SK-N-SH treated with all-trans-retinoic acid at 6 μM for 48 hours (cell line): ENCODE data around the gene DDTL.
"Not testable (repeated sequence)": the region's sequence is repeated elsewhere in the genome, so short reads cannot be mapped to it uniquely, and the experiment has no call there.

ENCODE experiments used
- ATAC-seq: fragments of 200-7000 bp; cut with Tn5 transposase; 3 replicates; pipeline ENCODE4 v1.9.1; 2020; ENCODE audit warnings: mild to moderate bottlenecking, moderate library complexity
- ARNTL ChIP-seq: fragments of 450-650 bp; formaldehyde crosslinking; IDR thresholded peaks from 2 replicates; pipeline ENCODE4 v1.5.0; 2020; ENCODE audit warnings: low read depth, mild to moderate bottlenecking, moderate library complexity, borderline replicate concordance
- BACH2 ChIP-seq: fragments of 250-450 bp; sonication (Bioruptor Pico); IDR thresholded peaks from 2 replicates; pipeline ENCODE4 v1.9.0; 2021; ENCODE audit warnings: mild to moderate bottlenecking, borderline replicate concordance
- CSDC2 ChIP-seq: fragments of 250-450 bp; sonication (Bioruptor Pico); IDR thresholded peaks from 2 replicates; pipeline ENCODE4 v1.5.0; 2020; ENCODE audit warnings: mild to moderate bottlenecking, moderate library complexity
- ESRRG ChIP-seq: fragments of 250-450 bp; sonication (Bioruptor Pico); IDR thresholded peaks from 2 replicates; pipeline ENCODE4 v1.6.1; 2021; ENCODE audit warnings: mild to moderate bottlenecking
- GLIS3 ChIP-seq: fragments of 250-450 bp; sonication (Bioruptor Pico); IDR thresholded peaks from 2 replicates; pipeline ENCODE4 v1.5.0; 2020; ENCODE audit warnings: mild to moderate bottlenecking, moderate library complexity
- ISL1 ChIP-seq: fragments of 250-450 bp; sonication (Bioruptor Pico); IDR thresholded peaks from 2 replicates; pipeline ENCODE4 v2.1.2; 2022; ENCODE audit warnings: mild to moderate bottlenecking, moderate library complexity
- PPARA ChIP-seq: fragments of 250-450 bp; sonication (Bioruptor Pico); IDR thresholded peaks from 2 replicates; pipeline ENCODE4 v1.5.0; 2020; ENCODE audit warnings: mild to moderate bottlenecking, borderline replicate concordance
- TCF4 ChIP-seq: fragments of 250-450 bp; sonication (Bioruptor Pico); IDR thresholded peaks from 2 replicates; pipeline ENCODE4 v1.8.0; 2021; ENCODE audit warnings: mild to moderate bottlenecking, moderate library complexity, borderline replicate concordance
- TOX ChIP-seq: fragments of 250-450 bp; sonication (Bioruptor Pico); IDR thresholded peaks from 2 replicates; pipeline ENCODE4 v1.8.0; 2021; ENCODE audit warnings: mild to moderate bottlenecking, moderate library complexity, borderline replicate concordance
- ZFP3 ChIP-seq: fragments of 250-450 bp; sonication (Bioruptor Pico); IDR thresholded peaks from 2 replicates; pipeline ENCODE4 v1.5.0; 2020; ENCODE audit warnings: mild to moderate bottlenecking, moderate library complexity
- ZNF70 ChIP-seq: fragments of 450-650 bp; formaldehyde crosslinking; IDR thresholded peaks from 2 replicates; pipeline ENCODE4 v1.5.0; 2020; ENCODE audit warnings: mild to moderate bottlenecking, moderate library complexity
- TF ChIP-seq, protein P1 (sequence below): fragments of 250-450 bp; sonication (Bioruptor Pico); IDR thresholded peaks from 2 replicates; pipeline ENCODE4 v1.8.0; 2021; ENCODE audit warnings: low read depth, mild to moderate bottlenecking, moderate library complexity, borderline replicate concordance
- TF ChIP-seq, protein P2 (sequence below): fragments of 250-450 bp; sonication (Bioruptor Pico); IDR thresholded peaks from 2 replicates; pipeline ENCODE4 v1.8.0; 2020; ENCODE audit warnings: mild to moderate bottlenecking, moderate library complexity, borderline replicate concordance

DDTL gene

DNA sequence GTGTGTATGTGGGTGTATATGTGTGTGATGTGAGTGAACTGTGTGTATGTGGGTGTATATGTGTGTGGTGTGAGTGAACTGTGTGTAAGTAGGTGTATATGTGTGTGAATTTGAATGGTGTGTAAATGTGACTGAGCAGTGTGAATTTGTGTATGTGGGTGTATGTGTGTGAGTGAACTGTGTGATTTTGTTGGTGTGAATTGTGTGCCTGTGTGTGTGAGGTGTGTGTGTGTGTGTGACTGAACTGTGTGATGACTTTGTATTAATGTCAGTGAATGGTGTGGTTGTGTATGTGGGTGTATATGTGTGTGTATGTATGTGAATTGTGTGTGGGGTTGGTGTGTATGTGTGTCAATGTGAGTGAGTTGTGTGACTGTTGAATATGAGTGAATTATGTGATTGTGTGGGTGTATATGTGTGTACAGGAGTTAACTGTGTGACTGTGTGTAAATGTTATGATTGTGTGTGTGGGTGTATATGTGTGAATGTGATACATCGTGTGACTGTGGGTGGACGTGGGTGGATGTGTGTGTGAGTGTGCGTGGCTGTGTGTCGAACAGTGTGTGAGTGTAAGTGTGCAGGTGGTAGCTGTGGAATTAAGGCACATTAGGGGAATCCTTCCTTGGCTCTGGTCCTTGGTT, 20.0 kb downstream of the DDTL start:
- ATAC-seq: not testable (repeated sequence)

DNA sequence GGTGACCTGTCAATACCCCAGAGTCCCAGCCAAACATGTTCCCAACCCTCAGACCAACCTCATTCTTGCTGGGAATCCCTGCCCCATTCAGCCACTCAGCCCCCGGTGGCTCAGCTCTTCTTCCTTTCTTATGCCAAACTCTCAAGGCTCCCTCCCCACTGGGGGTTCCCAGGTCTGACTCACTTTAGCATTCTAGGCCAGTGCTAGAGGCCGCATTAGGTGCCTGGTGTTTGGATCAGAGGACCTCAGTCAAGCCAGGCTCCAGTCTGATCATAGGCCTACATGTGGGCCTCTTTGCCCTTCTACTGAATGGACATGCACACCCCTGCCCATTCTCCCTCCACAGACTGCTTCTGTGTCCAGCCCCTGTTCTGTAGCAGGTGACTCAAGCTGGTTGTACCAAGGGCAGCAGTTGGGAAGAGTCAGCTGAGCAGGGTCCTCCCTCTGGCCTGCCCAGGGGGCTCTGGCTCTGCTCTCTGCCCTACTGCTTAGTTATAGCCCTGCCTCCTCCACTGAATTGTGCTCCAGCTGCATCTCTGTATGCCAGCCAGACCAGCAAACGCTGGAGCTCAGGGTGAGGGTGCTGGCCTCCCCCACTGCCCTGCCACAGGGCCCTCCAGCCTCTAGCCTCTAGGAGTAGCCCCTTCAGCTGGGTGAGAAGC, 23.0 kb downstream of the DDTL start:
- ATAC-seq: not testable (repeated sequence)

GRCh38 chr22:23993080-23993479, 26.4 kb downstream of the DDTL start:
- ATAC-seq: not testable (repeated sequence)

DNA sequence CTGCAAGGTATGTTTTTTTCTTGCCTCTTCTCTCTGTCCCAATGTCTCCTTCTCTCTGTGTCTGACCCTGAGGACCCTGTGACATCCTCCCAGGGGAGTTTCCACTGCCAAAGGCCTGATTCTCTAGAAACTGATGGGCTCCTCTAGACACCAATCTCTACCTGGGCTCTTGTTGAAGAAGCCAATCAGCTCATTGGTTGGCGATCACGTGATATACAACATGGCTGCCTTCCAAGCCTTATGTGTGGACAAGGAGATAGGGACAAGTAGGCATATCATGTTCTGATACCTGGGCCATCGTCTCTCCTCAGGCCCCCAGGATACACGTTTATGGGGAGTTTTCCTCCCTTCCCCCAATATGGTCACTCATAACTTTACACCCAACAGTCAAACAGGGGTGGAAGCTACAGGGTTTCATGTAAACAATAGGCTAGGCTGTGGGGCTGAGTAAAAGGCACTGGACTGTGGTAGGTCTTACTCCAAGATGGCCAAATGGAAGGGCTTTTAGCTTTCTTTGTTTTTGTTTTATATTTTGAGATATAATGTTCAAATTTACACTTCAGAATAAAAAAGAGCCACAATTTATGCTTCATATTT, 27.0 kb downstream of the DDTL start:
- not testable (repeated sequence) for ATAC-seq

GRCh38 chr22:23997092-23997491, 30.4 kb downstream of the DDTL start:
- TF ChIP-seq, protein P1, sequence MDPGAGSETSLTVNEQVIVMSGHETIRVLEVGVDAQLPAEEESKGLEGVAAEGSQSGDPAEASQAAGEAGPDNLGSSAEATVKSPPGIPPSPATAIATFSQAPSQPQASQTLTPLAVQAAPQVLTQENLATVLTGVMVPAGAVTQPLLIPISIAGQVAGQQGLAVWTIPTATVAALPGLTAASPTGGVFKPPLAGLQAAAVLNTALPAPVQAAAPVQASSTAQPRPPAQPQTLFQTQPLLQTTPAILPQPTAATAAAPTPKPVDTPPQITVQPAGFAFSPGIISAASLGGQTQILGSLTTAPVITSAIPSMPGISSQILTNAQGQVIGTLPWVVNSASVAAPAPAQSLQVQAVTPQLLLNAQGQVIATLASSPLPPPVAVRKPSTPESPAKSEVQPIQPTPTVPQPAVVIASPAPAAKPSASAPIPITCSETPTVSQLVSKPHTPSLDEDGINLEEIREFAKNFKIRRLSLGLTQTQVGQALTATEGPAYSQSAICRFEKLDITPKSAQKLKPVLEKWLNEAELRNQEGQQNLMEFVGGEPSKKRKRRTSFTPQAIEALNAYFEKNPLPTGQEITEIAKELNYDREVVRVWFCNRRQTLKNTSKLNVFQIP (CRISPR knock-in tag): no peak
- no peak for TF ChIP-seq ARNTL (CRISPR knock-in tag)
- no peak for TF ChIP-seq ZNF70
- no peak for TF ChIP-seq TOX (CRISPR knock-in tag)
- TF ChIP-seq TCF4 (CRISPR knock-in tag): no peak
- no peak for TF ChIP-seq PPARA (CRISPR knock-in tag)
- TF ChIP-seq, all 23 proteins: peak for 0
- no peak for ATAC-seq

DNA sequence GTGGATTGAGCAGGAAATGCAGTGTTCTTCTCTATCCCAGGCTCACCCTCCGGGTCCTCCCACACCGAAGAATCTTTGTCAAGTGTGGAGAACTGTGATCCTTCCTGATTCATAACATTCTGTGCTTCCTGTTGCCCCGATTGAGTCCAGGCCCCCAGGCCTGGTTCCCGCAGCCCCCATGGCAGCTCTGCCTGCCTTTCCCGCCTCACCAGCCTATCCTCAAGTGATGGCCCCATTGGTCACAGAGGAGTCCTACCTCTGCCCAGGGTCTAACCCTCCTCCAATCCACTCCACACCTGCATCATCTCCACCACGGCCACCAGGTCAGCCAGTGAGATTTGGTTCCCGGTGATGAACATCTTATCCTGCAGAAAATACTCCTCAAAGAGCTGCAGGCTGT, 33.1 kb downstream of the DDTL start:
- not testable (repeated sequence) for ATAC-seq

DNA sequence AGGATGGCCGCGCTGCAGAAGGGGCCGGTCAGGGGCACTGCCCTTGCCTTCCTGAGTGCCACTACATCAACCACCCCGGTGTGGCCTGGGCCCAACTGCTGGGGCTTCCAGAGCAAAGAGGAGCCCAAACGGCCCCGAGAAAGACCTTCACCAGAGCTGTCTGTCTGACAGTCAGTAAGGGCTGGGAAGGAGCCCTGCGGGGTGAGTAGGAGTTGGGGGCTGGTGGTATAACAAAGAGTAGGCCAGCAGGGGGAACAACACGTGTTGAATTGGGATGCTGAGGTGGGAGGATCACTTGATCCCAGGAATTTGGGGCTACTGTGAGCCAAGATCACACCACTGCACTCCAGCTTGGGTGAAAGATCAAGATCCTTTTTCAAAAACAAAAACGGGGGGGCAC, 34.6 kb downstream of the DDTL start:
- ATAC-seq: no peak
- TF ChIP-seq ZFP3 (CRISPR knock-in tag) (peak; percentile 92), ESRRG (CRISPR knock-in tag) (no peak)

DNA sequence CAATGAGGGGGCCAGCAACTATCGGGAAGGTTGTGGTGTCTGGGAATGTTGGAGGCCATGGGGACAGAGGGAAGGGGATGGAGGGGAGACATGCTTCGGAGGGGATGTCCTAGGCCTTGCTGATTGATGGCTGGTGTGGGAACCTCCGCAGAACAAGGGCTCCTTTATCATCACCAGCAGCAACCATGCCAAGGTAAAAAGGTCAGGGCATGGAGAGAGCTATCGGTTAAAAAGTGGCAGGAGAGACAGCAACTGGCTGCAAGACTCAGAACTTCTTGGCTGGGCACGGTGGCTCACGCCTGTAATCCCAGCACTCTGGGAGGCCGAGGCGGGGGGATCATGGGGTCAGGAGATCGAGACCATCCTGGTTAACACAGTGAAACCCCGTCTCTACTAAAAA, 35.6 kb downstream of the DDTL start:
- ATAC-seq: no peak
- TF ChIP-seq GLIS3 (no peak), BACH2 (CRISPR knock-in tag) (no peak), ISL1 (CRISPR knock-in tag) (no peak), TOX (CRISPR knock-in tag) (no peak), ARNTL (CRISPR knock-in tag) (no peak), TCF4 (CRISPR knock-in tag) (no peak), CSDC2 (no peak), ZFP3 (CRISPR knock-in tag) (no peak)
- TF ChIP-seq, protein P2, sequence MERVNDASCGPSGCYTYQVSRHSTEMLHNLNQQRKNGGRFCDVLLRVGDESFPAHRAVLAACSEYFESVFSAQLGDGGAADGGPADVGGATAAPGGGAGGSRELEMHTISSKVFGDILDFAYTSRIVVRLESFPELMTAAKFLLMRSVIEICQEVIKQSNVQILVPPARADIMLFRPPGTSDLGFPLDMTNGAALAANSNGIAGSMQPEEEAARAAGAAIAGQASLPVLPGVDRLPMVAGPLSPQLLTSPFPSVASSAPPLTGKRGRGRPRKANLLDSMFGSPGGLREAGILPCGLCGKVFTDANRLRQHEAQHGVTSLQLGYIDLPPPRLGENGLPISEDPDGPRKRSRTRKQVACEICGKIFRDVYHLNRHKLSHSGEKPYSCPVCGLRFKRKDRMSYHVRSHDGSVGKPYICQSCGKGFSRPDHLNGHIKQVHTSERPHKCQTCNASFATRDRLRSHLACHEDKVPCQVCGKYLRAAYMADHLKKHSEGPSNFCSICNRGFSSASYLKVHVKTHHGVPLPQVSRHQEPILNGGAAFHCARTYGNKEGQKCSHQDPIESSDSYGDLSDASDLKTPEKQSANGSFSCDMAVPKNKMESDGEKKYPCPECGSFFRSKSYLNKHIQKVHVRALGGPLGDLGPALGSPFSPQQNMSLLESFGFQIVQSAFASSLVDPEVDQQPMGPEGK (CRISPR knock-in tag): no peak
- TF ChIP-seq, protein P1 (CRISPR knock-in tag): no peak
